A172 (cell line): ENCODE data around the gene KANK4. TPM values are rescaled to one million over a fixed set of nuclear protein-coding genes. Genes with fewer than 3 reads are reported as not detected.
A peak's percentile ranks its signal among the peaks of the same experiment; 100 is the strongest.
"Not testable (repeated sequence)": the region's sequence is repeated elsewhere in the genome, so short reads cannot be mapped to it uniquely, and the experiment has no call there.

Experiments used
- DNase-seq: peaks from one replicate; pipeline ENCODE4 v3.0.0-alpha.2; 2015; ENCODE audit warnings: low spot score
- total RNA-seq: library from RNA; depleted of rRNA; stranded (reverse); fragments of >200 nt; shearing (Covaris generic); gene quantifications from 2 replicates; pipeline ENCODE4 v1.2.3, GENCODE V29; 2014

KANK4 gene
- total RNA-seq, 1 experiment from 2014 or later, result 0.09 TPM

GRCh38 chr1:62237950-62238374 is 81.3 kb downstream of the KANK4 start:
- DNase-seq, result no peak

GRCh38 chr1:62237361-62237760 is 81.9 kb downstream of the KANK4 start:
- no peak for DNase-seq

GRCh38 chr1:62235576-62235975 is 83.7 kb downstream of the KANK4 start:
- DNase-seq, result no peak

GRCh38 chr1:62234688-62235087 is 84.5 kb downstream of the KANK4 start:
- DNase-seq, result peak; percentile 71

- no peak for DNase-seq
Observed at GRCh38 chr1:62233926-62234450, 85.2 kb downstream of the KANK4 start.

GRCh38 chr1:62232871-62233278 is 86.4 kb downstream of the KANK4 start:
- DNase-seq, result no peak

- peak; percentile 90 for DNase-seq
Observed at GRCh38 chr1:62230718-62231117, 88.5 kb downstream of the KANK4 start.

- no peak for DNase-seq
Observed at GRCh38 chr1:62229932-62230331, 89.3 kb downstream of the KANK4 start.

- DNase-seq, result no peak
Observed at GRCh38 chr1:62229468-62229867, 89.8 kb downstream of the KANK4 start.

GRCh38 chr1:62228883-62229187 is 90.4 kb downstream of the KANK4 start:
- no peak for DNase-seq

GRCh38 chr1:62228136-62228882 is 90.9 kb downstream of the KANK4 start:
- DNase-seq, result no peak

GRCh38 chr1:62227496-62227895 is 91.7 kb downstream of the KANK4 start:
- DNase-seq, result no peak

- no peak for DNase-seq
Observed at GRCh38 chr1:62224182-62224581, 95.1 kb downstream of the KANK4 start.

GRCh38 chr1:62222321-62222720 is 96.9 kb downstream of the KANK4 start:
- DNase-seq, result no peak

GRCh38 chr1:62221171-62221570 is 98.1 kb downstream of the KANK4 start:
- DNase-seq, result no peak

- DNase-seq, result not testable (repeated sequence)
Observed at GRCh38 chr1:62220456-62220855, 98.8 kb downstream of the KANK4 start.

GRCh38 chr1:62218604-62219003 is 100.6 kb downstream of the KANK4 start:
- peak; percentile 50 for DNase-seq

- DNase-seq, result no peak
Observed at GRCh38 chr1:62213075-62213914, 105.9 kb downstream of the KANK4 start.

GRCh38 chr1:62212411-62212810 is 106.8 kb downstream of the KANK4 start:
- no peak for DNase-seq

GRCh38 chr1:62210960-62211359 is 108.3 kb downstream of the KANK4 start:
- peak; percentile 27 for DNase-seq

GRCh38 chr1:62209931-62210595 is 109.2 kb downstream of the KANK4 start:
- peak; percentile 71 for DNase-seq

- DNase-seq, result no peak
Observed at GRCh38 chr1:62208970-62209369, 110.3 kb downstream of the KANK4 start.
